ENCODE data around the gene GLIPR1.
"Not testable (repeated sequence)": the region's sequence is repeated elsewhere in the genome, so short reads cannot be mapped to it uniquely, and the experiment has no call there.

Gene GLIPR1

GRCh38 chr12:75480469-75480949 is at the start of gene GLIPR1:
GLIPR1 (plus strand) TSS chr12:75480755; CDS start chr12:75480881, 126 bp downstream.
- DNase-seq (ENCODE audit: low spot score), result peak; percentile 68

- DNase-seq (ENCODE audit: low spot score), result no peak
Measured at GRCh38 chr12:75432924-75433323, 47.6 kb upstream of the GLIPR1 start.

GRCh38 chr12:75437564-75437963 is 43.0 kb upstream of the GLIPR1 start:
- DNase-seq (ENCODE audit: low spot score), result no peak

- no peak for DNase-seq (ENCODE audit: low spot score)
Measured at GRCh38 chr12:75438059-75438754, 42.3 kb upstream of the GLIPR1 start.

- no peak for DNase-seq (ENCODE audit: low spot score)
Measured at GRCh38 chr12:75439048-75439447, 41.5 kb upstream of the GLIPR1 start.

GRCh38 chr12:75439930-75440329 is 40.6 kb upstream of the GLIPR1 start:
- no peak for DNase-seq (ENCODE audit: low spot score)

GRCh38 chr12:75441687-75442449 is 38.7 kb upstream of the GLIPR1 start:
- DNase-seq (ENCODE audit: low spot score), result not testable (repeated sequence)

- DNase-seq (ENCODE audit: low spot score), result not testable (repeated sequence)
Measured at GRCh38 chr12:75442454-75442853, 38.1 kb upstream of the GLIPR1 start.

- no peak for DNase-seq (ENCODE audit: low spot score)
Measured at GRCh38 chr12:75443709-75444108, 36.8 kb upstream of the GLIPR1 start.

GRCh38 chr12:75444429-75445136 is 36.0 kb upstream of the GLIPR1 start:
- DNase-seq (ENCODE audit: low spot score), result no peak

GRCh38 chr12:75445137-75445507 is 35.4 kb upstream of the GLIPR1 start:
- not testable (repeated sequence) for DNase-seq (ENCODE audit: low spot score)

- DNase-seq (ENCODE audit: low spot score), result no peak
Measured at GRCh38 chr12:75446857-75447256, 33.7 kb upstream of the GLIPR1 start.

GRCh38 chr12:75447691-75448393 is 32.7 kb upstream of the GLIPR1 start:
- no peak for DNase-seq (ENCODE audit: low spot score)

GRCh38 chr12:75452675-75453330 is 27.8 kb upstream of the GLIPR1 start:
- DNase-seq (ENCODE audit: low spot score), result no peak

- DNase-seq (ENCODE audit: low spot score), result no peak
Measured at GRCh38 chr12:75455839-75456238, 24.7 kb upstream of the GLIPR1 start.

GRCh38 chr12:75457191-75457590 is 23.4 kb upstream of the GLIPR1 start:
- no peak for DNase-seq (ENCODE audit: low spot score)

GRCh38 chr12:75457866-75458265 is 22.7 kb upstream of the GLIPR1 start:
- not testable (repeated sequence) for DNase-seq (ENCODE audit: low spot score)

- no peak for DNase-seq (ENCODE audit: low spot score)
Measured at GRCh38 chr12:75459755-75460154, 20.8 kb upstream of the GLIPR1 start.

GRCh38 chr12:75460204-75460603 is 20.4 kb upstream of the GLIPR1 start:
- no peak for DNase-seq (ENCODE audit: low spot score)

- DNase-seq (ENCODE audit: low spot score), result no peak
Measured at GRCh38 chr12:75471902-75472890, 8.4 kb upstream of the GLIPR1 start.
